Lower lobe of right lung (tissue), 2 donors: ENCODE data around the gene FAM89B. TPM values are rescaled to one million over a fixed set of nuclear protein-coding genes. Genes with fewer than 3 reads are reported as not detected.

Experiments used
- ATAC-seq, 2 donors: fragments of 200-7000 bp; cut with Tn5 transposase; one replicate each; pipeline ENCODE4 v1.9.1; 2020 to 2022; ENCODE audit warnings: mild to moderate bottlenecking in 2 of 2, moderate library complexity in 2 of 2
- DNase-seq: peaks from one replicate; pipeline ENCODE4 v3.0.0-alpha.2; 2020
- H3K27ac ChIP-seq: fragments of 200-600 bp; one replicate; pipeline ENCODE4 v1.8.0; 2022
- H3K27me3 ChIP-seq: fragments of 200-600 bp; one replicate; pipeline ENCODE4 v1.8.0; 2022; ENCODE audit warnings: low read depth
- H3K36me3 ChIP-seq: fragments of 200-600 bp; one replicate; pipeline ENCODE4 v1.8.0; 2022; ENCODE audit warnings: mild to moderate bottlenecking
- H3K4me1 ChIP-seq: fragments of 200-600 bp; one replicate; pipeline ENCODE4 v1.8.0; 2022
- H3K4me3 ChIP-seq: fragments of 200-600 bp; one replicate; pipeline ENCODE4 v1.8.0; 2022; ENCODE audit warnings: mild to moderate bottlenecking
- H3K9me3 ChIP-seq: fragments of 200-600 bp; one replicate; pipeline ENCODE4 v1.8.0; 2022
- CTCF ChIP-seq: fragments of 200-600 bp; IDR thresholded peaks from one replicate; pipeline ENCODE4 v1.8.0; 2022; ENCODE audit warnings: antibody characterized with exemption, mild to moderate bottlenecking
- intact Hi-C: fragments of 100-400 bp; cut with DNase I; formaldehyde crosslinking; loops from one replicate; pipeline ENCODE4 v1.11.0; 2022
- total RNA-seq: library from RNA; stranded (reverse); fragmentation: NEBNext Ultra II Directional; extraction: Animal tissue kit (Norgen Biotek cat#: 25700); gene quantifications from one replicate; pipeline ENCODE4 v1.2.1, GENCODE V29; 2021
- donor health status: DM: no; HTN: yes; CAD: no; lungs with severe emphysema.

FAM89B gene
- total RNA-seq, 1 donor from 2014 or later = 48.6 TPM

GRCh38 chr11:65580031-65580692, 7.8 kb downstream of the FAM89B start:
- no peak for TF ChIP-seq CTCF
- ATAC-seq = no peak
- H3K27me3 ChIP-seq = no peaks in the 10 kb centered on the region
- no peak overlapping the region for H3K27ac ChIP-seq
- peaks cover 56% of the 10 kb centered on the region for H3K36me3 ChIP-seq
- no peak for DNase-seq
- intact Hi-C loops = no loop called here
- peaks cover 32% of the 10 kb centered on the region for H3K4me1 ChIP-seq
- H3K9me3 ChIP-seq = no peaks in the 10 kb centered on the region
- H3K4me3 ChIP-seq = no peak overlapping the region

- DNase-seq = no peak
- ATAC-seq = no peak
- no peaks in the 10 kb centered on the region for H3K9me3 ChIP-seq
- H3K4me3 ChIP-seq = no peak overlapping the region
- H3K4me1 ChIP-seq = peaks cover 31% of the 10 kb centered on the region
- TF ChIP-seq CTCF = no peak
- no peak overlapping the region for H3K27ac ChIP-seq
- H3K27me3 ChIP-seq = no peaks in the 10 kb centered on the region
- intact Hi-C loops = no loop called here
- H3K36me3 ChIP-seq = peaks cover 60% of the 10 kb centered on the region
These were observed 8.4 kb downstream of the FAM89B start for GRCh38 chr11:65580756-65581155.

GRCh38 chr11:65581928-65582327, 9.6 kb downstream of the FAM89B start:
- Histone ChIP-seq H3K4me1 (peaks cover 35% of the 10 kb centered on the region), H3K27ac (no peak overlapping the region), H3K27me3 (no peaks in the 10 kb centered on the region), H3K9me3 (no peaks in the 10 kb centered on the region), H3K36me3 (peaks cover 66% of the 10 kb centered on the region), H3K4me3 (no peak overlapping the region)
- TF ChIP-seq CTCF = no peak
- ATAC-seq = no peak
- no peak for DNase-seq
- intact Hi-C loops = no loop called here

DNA sequence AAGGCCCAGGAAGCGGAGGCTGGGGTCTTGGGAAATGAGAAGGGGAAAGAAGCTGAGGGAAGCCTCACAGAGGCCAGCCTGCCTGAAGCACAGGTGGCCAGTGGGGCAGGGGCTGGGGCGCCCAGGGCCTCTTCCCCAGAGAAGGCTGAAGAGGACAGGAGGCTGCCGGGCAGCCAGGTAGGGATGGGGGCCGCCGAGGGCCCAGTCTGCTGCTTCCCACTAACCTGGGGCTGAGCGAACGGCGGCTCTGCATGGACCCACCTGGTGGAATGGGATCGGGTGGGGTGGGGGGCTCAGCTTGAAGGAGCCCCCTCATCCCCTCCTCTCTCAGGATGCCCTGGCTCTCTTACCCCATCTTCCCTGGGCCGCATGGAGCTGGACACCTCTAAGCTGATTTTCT, 11.3 kb downstream of the FAM89B start:
- H3K27me3 ChIP-seq = no peaks in the 10 kb centered on the region
- ATAC-seq = no peak
- peaks cover 69% of the 10 kb centered on the region for H3K36me3 ChIP-seq
- H3K9me3 ChIP-seq = no peaks in the 10 kb centered on the region
- no peak for TF ChIP-seq CTCF
- H3K27ac ChIP-seq = no peak overlapping the region
- no peak overlapping the region for H3K4me3 ChIP-seq
- intact Hi-C loops = no loop called here
- peaks cover 33% of the 10 kb centered on the region for H3K4me1 ChIP-seq
- DNase-seq = no peak

- no peak for TF ChIP-seq CTCF
- Histone ChIP-seq H3K4me1 (peaks cover 34% of the 10 kb centered on the region), H3K36me3 (peaks cover 69% of the 10 kb centered on the region), H3K9me3 (no peaks in the 10 kb centered on the region), H3K27me3 (no peaks in the 10 kb centered on the region), H3K27ac (no peak overlapping the region), H3K4me3 (no peak overlapping the region)
- no peak for DNase-seq
- intact Hi-C loops = no loop called here
- no peak for ATAC-seq
These were observed 11.8 kb downstream of the FAM89B start for GRCh38 chr11:65584106-65584505.
